Vagina (tissue), 2 donors: ENCODE measurements around the gene LY6G5B. TPM values are rescaled to one million over a fixed set of nuclear protein-coding genes. Genes with fewer than 3 reads are reported as not detected.

ENCODE experiments used
- DNase-seq, 2 donors: peaks; one replicate each; pipeline ENCODE4 v3.0.0-alpha.2; 2017; ENCODE audit errors: extremely low spot score in 2 of 2
- H3K27ac ChIP-seq: fragments of 200-600 bp; sonication (generic); one replicate; pipeline ENCODE4 v1.5.1; 2019
- H3K27me3 ChIP-seq: fragments of 200-600 bp; sonication (generic); one replicate; pipeline ENCODE4 v1.5.1; 2019
- H3K36me3 ChIP-seq, 2 donors: fragments of 200-600 bp; sonication (generic); one replicate each; pipeline ENCODE4 v1.5.1; 2017 to 2019
- H3K4me1 ChIP-seq: fragments of 200-600 bp; sonication (generic); one replicate; pipeline ENCODE4 v1.5.1; 2019
- H3K4me3 ChIP-seq, 2 donors: fragments of 200-600 bp; sonication (generic); 1 replicate in 1 of 2; 2 replicates in 1 of 2; pipeline ENCODE4 v1.5.1; 2016 to 2019
- H3K9me3 ChIP-seq: fragments of 200-600 bp; sonication (generic); one replicate; pipeline ENCODE4 v1.5.1; 2019
- CTCF ChIP-seq, 3 experiments: fragments of 450-650 bp in 2 of 3; fragments of 200-600 bp in 1 of 3; sonication (generic) in 1 of 3; IDR thresholded peaks; one replicate each; pipeline ENCODE4 v1.5.1; 2017 to 2019; ENCODE audit warnings: antibody characterized with exemption in 3 of 3, mild to moderate bottlenecking in 2 of 3, moderate library complexity in 2 of 3
- POLR2A ChIP-seq, 2 donors: fragments of 450-650 bp; IDR thresholded peaks; one replicate each; pipeline ENCODE4 v1.6.1; 2017; ENCODE audit warnings: antibody characterized with exemption in 2 of 2, mild to moderate bottlenecking in 2 of 2, moderate library complexity in 2 of 2
- POLR2AphosphoS5 ChIP-seq, 2 donors: sonication (generic); formaldehyde crosslinking; IDR thresholded peaks; one replicate each; pipeline ENCODE4 v1.9.0; 2017; ENCODE audit warnings: antibody characterized with exemption in 2 of 2, mild to moderate bottlenecking in 2 of 2, low read depth in 1 of 2; ENCODE audit not compliant: insufficient read depth in 1 of 2
- intact Hi-C: fragments of 100-400 bp; cut with DNase I; formaldehyde crosslinking; loops from one replicate; pipeline ENCODE4 v1.15.1; 2023
- total RNA-seq: library from RNA; depleted of rRNA; stranded (reverse); fragments of >200 nt; gene quantifications from one replicate; pipeline ENCODE4 v1.2.3, GENCODE V29; 2016

Gene LY6G5B
- total RNA-seq, 1 donor from 2014 or later, result 7.4 TPM

DNA sequence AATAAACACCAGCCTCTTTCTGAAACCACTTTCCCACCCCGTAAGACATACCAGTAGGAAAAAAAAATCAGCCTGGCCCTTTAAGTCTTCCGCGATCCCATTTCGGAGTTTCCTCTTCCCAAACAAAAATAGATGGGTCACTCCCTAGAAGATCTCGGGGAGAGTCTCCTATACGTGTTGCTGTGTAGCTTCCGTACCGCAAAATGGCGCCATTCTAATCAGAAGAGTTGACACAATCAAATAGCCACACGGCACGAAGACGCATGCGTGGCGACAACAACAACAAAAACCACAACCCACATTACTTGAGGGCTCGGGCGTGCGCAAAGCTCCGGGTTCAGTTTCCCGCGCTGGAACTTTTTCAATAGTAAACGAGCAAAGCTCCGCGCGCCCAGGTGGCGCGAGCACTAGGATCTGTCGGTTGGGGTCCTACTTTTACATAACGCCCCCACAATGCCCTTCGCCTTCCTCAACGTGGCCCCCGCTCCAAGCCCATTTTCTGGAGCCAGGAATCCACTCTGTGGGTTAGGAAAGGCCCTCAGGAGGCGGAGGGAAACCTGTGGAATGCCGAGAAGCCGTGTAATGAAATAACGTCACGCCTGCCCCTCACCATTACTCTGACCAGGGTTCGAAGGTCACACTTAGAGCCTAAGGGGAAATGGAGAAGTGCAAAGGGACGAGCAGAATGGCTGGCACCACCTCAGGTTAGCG, 4.8 kb upstream of the LY6G5B start, which contains the start of gene GPANK1:
Gene GPANK1, minus strand, starts transcription at position 208 of the 711 bp plus-strand sequence. CDS start 519 bp downstream, outside the sequence.
- Histone ChIP-seq H3K4me3 (peak within 1 kb of the TSS; percentile 79 to 95), H3K27ac (peak within 1 kb of the TSS; percentile 95), H3K27me3 (no peaks in the 10 kb centered on the region), H3K36me3 (peaks cover 0 to 40% of the 10 kb centered on the region in 2 donors), H3K9me3 (no peaks in the 10 kb centered on the region), H3K4me1 (peaks cover 63% of the 10 kb centered on the region)
- peak in 1 of 2 donors; percentile 96 for DNase-seq
- intact Hi-C loops, result no loop called here
- TF ChIP-seq POLR2A (IDR thresholded peaks at IDR 0.05), result peak in 1 of 2 donors; percentile 60
- TF ChIP-seq CTCF (IDR thresholded peaks at IDR 0.05), result no peak
- peak in 1 of 2 donors; percentile 98 for TF ChIP-seq POLR2AphosphoS5 (IDR thresholded peaks at IDR 0.05; ENCODE audit: insufficient read depth in 1 of 2, low read depth in 1 of 2)

GRCh38 chr6:31665501-31666336, 4.1 kb upstream of the LY6G5B start, which contains the start of gene CSNK2B:
Gene CSNK2B, plus strand, starts transcription at chr6:31666080. Its CDS starts 752 bp downstream, at chr6:31666832.
- H3K27ac ChIP-seq, result peak within 1 kb of the TSS; percentile 95
- peaks cover 59% of the 10 kb centered on the region for H3K4me1 ChIP-seq
- intact Hi-C loops, result no loop called here
- peak in 1 of 2 donors; percentile 99 for DNase-seq
- H3K27me3 ChIP-seq, result no peaks in the 10 kb centered on the region
- TF ChIP-seq POLR2A (IDR thresholded peaks at IDR 0.05) (peak; percentile 73 to 83), CTCF (IDR thresholded peaks at IDR 0.05) (no peak), POLR2AphosphoS5 (IDR thresholded peaks at IDR 0.05; ENCODE audit: insufficient read depth in 1 of 2, low read depth in 1 of 2) (peak; percentile 94 to 97)
- H3K36me3 ChIP-seq, result peaks cover 0 to 48% of the 10 kb centered on the region in 2 donors
- no peaks in the 10 kb centered on the region for H3K9me3 ChIP-seq
- peak within 1 kb of the TSS; percentile 79 to 95 for H3K4me3 ChIP-seq

DNA sequence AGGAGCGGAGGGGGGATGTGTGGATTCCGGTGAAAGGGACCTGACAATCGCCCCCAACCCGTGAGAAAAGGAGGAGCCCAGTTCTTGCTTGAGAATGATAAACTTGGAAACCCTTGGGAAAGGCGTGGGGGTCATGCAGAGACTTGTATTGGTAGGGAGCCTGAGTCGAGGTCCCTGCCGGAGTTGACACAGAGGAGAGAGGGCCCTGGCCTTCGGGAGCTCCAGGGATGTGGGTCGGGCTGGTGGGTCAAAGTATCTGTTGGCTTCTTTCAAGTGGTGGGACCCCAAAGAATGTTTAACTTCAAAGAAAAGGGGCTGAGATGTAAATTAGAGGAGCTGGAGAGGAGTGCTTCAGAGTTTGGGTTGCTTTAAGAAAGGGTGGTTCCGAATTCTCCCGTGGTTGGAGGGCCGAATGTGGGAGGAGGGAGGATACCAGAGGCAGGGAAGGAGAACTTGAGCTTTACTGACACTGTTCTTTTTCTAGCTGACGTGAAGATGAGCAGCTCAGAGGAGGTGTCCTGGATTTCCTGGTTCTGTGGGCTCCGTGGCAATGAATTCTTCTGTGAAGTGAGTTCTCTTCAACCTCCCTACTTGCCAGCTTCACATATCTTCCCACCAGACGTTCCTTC, 3.3 kb upstream of the LY6G5B start:
- Histone ChIP-seq H3K36me3 (peaks cover 0 to 55% of the 10 kb centered on the region in 2 donors), H3K4me3 (peak overlapping the region; percentile 79 to 95), H3K27ac (peak overlapping the region; percentile 95), H3K4me1 (peaks cover 51% of the 10 kb centered on the region), H3K9me3 (no peaks in the 10 kb centered on the region), H3K27me3 (no peaks in the 10 kb centered on the region)
- DNase-seq, result no peak
- TF ChIP-seq POLR2AphosphoS5 (IDR thresholded peaks at IDR 0.05; ENCODE audit: insufficient read depth in 1 of 2, low read depth in 1 of 2) (no peak), POLR2A (IDR thresholded peaks at IDR 0.05) (no peak), CTCF (IDR thresholded peaks at IDR 0.05) (no peak)
- intact Hi-C loops, result no loop called here

DNA sequence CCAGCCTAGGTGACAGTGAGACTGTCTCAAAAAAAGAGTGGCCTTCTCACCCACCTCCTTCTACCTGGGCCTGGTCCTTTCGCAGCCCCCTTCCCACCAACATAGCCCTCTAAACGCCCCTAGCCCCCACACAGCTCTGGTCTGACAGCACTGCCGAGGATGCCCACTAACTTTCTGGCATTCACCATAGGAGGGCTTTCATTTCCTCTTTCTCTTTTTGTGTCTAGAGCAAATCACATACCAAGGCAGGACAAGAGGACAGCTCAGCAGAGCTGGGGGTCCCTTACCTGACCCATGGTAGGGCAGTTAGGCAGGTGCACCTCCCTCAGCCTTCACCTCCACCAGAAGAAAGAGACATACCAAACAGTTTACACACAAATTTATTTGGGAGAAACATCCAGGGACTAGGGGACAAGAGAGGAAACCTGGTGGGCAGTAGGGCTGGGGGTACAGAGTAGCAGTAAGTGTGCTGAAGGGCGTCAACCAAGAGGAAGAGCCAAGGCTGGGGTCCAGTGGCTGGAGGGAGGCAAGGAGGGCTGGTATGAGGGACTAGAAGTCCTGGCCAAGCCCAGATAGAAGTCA, 6.6 kb downstream of the LY6G5B start:
- Histone ChIP-seq H3K27ac (no peak overlapping the region), H3K36me3 (peaks cover 3 to 20% of the 10 kb centered on the region in 2 donors), H3K4me3 (no peak overlapping the region), H3K9me3 (no peaks in the 10 kb centered on the region), H3K4me1 (peaks cover 11% of the 10 kb centered on the region), H3K27me3 (no peaks in the 10 kb centered on the region)
- DNase-seq, result no peak
- no peak for TF ChIP-seq CTCF (IDR thresholded peaks at IDR 0.05)
- TF ChIP-seq POLR2A (IDR thresholded peaks at IDR 0.05), result no peak
- TF ChIP-seq POLR2AphosphoS5 (IDR thresholded peaks at IDR 0.05; ENCODE audit: insufficient read depth in 1 of 2, low read depth in 1 of 2), result no peak
- intact Hi-C loops, result loop anchor here (10.0 kb wide), 1 partner anchor 278 kb away; the partner anchor contains the start of genes NELFE and SKIC2
